GM21390 (cell line): Measurements from ENCODE around the gene DNER.
"Not testable (repeated sequence)": the region's sequence is repeated elsewhere in the genome, so short reads cannot be mapped to it uniquely, and the experiment has no call there.

Experiments used
- ATAC-seq: cut with Tn5 transposase; IDR thresholded peaks from one replicate; pipeline ENCODE4 v1.9.1; 2021; ENCODE audit not compliant: unreplicated experiment

Gene DNER

DNA sequence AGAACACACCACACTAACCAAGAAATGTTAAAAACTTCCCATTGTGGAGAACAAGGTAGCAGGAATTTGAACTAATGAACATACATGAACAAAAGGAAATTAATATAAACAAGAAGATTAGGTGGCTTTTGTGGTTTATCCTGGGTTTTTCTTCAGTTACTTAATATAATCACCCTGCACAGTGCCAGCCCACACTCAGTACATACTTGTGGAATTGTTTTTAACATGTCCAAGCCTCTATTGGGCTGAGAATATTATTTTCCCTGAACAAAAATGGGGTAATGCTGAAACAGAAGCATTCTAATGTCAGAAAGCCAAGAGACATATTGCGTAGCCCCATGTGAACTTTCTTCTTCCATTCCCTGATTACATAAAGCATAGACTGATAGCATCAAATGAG is 202.8 kb downstream of the DNER start:
- ATAC-seq = no peak

DNA sequence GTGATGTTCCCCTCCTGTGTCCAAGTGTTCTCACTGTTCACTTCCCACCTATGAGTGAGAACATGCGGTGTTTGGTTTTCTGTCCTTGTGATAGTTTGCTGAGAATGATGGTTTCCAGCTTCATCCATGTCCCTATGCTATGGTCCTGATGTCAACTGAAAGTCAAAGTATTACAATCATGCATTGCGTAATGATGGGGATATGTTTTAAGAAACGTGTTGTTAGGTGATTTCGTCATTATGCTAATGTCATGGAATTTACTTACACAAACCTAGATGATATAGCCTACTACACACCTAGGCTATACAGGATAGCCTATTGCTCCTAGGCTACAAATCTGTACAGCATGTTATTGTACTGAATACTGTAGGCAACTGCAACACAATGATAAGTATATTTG is 207.7 kb downstream of the DNER start:
- not testable (repeated sequence) for ATAC-seq

DNA sequence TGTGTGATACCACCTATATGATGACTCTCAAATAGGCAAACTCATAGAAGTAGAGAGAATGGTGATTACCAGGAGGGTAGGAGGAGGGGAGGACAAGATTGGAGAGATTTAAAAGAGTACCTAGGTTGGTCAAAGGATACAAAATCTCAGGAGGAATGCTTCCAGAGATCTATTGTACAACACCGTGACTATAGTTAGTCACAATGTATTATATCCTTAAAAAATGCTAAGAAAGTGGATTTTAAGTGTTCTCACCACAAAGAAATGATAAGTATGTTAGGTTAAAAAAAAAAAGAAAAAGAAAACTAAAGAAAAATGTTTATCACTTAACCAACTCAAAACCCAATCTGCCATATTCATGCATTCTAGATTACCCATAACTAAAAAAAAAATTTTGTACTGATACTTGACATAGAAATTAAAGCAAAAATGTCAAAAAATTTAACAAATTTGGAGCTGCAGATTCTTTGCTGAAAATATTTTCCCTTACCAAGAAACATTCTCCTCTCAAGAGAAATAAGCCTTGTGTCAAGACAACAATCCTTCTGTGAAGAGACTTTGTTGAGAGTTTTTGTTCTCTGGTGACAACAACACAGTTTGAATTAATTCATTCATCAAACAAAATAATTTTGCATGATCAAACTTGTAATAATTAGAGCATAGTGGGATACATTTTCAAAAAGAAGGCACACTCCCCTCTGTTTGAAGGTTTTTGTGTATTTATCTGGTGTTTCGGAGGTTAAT is 213.1 kb downstream of the DNER start:
- no peak for ATAC-seq

DNA sequence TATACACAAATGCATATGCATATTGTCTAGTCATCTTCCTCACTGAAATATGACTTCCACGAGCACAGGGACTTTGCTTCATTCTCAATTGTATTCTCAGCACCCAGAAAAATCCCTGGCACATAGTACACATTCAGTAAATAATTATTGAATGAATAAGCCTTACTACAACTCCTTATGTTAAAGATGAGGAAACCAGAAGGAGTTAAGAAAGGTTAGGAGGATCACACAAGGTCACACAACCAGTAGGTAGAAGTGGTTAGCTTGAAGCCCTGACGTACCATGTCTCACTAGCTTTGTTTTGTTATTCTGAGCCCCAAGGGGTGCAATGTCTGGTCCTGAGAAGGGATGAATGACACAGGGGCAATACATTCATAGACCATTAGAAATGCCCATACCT is 222.3 kb downstream of the DNER start:
- no peak for ATAC-seq

DNA sequence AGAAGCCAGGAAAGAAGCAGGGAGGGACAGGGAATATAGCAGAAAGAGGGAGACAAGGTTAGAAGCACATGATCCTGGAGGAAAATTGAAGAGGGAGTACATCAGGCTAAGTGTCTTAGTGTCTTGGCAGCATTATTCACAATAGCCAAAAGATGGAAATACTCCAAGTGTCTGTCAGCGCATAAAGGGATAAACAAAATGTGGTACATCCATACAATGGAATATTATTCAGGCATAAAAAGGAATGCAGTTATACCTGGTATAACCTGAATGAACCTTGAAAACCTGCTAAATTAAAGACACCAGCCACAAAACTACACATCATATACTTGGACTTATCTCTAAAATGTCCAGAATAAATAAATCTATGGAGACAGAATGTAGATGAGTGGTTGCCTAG is 224.2 kb downstream of the DNER start:
- no peak for ATAC-seq

DNA sequence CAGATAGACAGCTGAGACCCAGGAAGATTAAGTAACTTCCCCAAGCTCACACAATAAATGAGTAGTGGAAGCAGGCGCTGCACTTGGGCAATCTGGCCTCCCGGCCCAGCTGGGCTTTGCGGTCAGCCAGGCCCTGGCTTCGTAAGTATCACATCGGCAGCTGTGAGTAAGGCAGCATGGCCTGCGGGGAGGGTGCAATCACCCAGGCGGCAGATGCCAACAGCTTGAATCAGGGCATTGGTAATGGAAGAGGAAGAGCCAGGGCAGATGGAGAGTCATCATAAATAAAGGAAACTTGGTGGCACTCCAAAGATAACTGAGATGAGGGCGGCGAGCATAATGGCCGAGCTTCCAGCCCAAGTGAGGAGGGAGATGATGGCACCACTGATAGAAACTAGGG is 225.3 kb downstream of the DNER start:
- ATAC-seq = no peak

DNA sequence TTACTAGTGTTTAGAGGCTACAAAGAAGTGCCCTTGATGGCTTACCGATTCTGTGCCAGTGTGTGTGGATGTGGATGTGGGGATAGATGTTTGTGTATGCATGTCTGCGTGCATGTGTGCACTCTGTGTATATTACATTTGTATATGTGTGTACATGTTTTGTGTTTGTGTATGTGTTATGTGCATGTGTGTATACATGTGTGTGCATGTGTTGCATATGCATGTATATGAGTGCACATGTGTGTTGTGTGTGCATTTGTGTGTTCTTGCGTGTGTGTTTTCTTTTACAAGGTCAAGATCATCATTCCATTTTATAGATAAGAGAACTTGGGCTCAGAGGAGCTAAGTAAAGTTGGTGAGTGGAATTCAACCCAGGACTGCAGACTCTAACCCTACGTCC is 226.1 kb downstream of the DNER start:
- no peak for ATAC-seq

DNA sequence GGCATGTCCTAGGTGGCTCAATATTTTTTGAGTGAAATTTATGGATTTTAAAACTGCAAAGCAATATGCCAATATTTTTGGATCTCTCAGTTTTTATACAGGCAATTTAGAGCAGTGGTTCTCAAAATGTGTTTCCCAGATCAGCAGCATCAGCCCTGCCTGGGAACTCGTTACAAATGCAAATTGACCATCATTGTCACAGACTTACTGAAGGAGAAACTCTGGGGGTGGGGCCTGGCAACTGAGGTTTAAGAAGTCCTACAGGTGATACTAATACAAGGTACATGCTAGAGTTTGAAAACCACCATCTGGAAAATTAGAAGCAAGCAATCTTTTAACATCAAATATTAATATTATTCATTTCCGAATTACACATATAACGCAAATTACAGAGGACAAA is 227.7 kb downstream of the DNER start:
- ATAC-seq = no peak

DNA sequence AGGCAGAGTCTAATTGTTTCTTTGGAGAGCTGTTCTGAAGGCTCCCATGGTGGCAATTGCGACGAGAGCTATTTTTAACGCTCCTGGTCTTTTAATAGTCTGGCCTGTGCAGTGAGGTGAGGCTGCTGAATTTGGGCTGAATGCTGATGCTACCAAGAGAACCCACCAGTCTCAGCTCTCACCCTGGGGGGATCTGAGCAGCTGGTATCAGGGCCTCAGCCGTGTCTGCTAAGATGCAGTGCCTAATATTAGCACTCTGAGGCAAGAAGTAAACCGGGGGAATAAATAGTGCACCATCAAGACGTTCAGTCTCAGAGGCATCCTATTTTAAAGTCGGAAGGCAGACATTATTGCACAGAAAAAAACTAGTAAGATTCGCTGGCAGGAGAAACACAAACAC is 228.5 kb downstream of the DNER start:
- no peak for ATAC-seq

DNA sequence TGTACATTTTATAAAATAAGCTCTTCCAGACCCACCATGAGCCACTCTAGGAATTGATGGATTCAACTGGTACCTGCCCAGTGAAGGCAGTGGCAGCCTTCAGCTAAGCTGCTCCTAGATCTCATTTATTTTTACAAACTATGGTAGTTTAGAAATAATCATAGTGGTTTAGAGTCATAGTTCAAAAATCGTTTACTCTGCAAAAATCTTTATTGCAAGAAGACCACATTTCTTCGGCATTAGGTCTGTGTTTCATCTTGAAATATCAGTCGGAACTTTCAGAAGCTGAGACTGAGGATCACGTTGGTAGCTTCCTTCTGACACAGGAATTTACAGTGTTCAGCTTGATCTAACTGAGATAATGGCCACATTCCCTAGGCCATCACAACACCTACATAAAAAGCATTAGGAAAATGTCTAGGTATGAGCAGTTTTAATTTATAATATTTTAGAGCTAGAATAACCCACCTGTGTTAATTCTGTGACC is 237.0 kb downstream of the DNER start:
- ATAC-seq = no peak

DNA sequence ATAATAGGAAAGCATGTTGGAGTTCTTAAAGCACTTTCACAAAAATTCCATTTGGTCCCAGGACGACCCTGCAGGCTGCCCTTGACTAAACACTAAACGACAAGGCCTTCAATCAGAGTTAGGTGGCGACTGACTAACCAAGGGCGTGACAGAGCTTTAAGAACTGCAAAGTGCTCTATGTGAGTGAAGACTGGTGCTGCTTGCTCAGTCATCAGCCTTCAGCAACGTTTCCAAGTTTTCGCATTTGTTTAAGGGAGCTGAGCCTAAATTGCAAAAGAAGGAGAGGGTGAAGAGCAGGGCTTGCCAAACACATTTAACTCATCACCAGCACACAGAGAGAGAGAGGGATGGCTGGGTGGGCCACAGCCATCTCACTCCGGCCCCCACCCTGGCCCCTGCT is 238.6 kb downstream of the DNER start:
- no peak for ATAC-seq

DNA sequence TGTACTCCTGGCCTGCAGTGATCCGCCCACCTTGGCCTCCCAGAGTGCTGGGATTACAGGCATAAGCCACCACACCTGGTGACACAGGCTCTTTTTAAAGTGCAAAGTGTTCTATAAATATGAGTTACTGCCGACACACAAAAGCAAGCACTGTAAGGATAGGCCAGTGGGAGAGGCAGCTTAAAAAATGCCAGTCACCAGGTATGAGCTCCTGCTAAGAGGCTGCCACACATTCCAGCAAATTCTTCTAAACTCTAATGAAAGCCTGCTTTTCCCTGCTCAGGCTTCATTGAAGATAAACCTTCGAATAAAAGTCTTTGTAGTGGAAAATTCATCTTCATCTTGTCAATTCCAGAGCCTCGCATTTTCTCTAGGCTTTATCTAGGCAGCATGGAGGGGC is 240.2 kb downstream of the DNER start:
- ATAC-seq = no peak

DNA sequence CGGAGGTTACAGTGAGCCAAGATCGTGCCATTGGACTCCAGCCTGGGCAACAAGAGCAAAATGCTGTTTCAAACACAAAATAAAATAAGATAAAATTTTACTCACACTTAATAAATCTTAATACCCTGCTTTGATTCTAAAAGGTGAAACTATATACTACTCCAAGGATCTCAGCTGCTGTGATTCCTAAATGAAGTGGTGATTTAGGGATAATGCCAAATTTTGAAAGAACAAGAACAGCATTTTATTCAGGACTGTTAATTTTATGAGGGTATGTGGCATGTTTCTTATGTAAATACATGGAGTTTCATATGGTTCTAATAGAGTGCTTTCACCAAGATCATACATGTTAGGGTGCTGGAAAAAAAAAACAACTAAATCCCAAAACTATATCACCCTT is 243.6 kb downstream of the DNER start:
- ATAC-seq = no peak

DNA sequence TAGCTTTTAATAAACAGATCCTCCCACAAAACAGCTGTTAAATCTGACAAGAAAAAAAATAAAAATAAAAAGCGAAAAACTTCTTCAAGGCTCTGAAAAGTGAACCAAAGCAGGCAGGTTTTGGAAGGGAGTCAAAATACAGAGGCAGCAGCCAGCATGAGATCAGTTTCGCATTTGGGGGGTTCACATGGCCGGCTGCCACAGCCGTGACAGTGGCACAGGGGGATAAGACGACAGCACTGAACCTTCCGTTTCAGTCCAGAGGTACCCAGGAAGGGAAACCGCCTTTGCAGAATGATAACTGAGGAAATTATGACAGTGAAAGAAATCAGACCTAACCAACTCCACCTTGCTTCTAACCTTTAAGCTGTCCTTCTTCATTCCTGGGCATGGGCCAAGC is 246.6 kb downstream of the DNER start:
- no peak for ATAC-seq

DNA sequence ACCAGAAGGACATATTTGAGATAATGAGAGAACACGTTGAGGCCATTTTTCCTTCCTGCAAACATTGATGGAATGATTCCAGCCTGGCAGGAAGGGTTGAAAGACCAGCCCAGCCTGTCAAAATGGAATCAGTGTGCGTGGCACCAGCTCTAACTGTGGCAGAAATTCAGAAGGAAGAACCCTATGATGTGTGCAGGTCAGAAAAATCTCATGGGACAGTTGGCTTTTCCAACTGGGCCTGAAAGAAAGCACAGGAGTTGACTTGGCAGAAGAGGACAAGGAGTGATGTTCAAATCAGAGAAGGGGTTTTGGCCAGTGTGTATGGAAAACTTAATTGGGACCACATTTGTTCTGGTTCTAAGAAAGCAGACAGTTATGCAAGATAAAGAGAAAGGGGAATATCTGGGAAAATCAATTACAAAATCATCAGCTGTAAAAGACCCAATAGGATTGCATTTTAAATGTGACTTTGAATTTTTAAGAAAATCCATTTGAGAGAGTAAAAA is 250.5 kb downstream of the DNER start:
- no peak for ATAC-seq

DNA sequence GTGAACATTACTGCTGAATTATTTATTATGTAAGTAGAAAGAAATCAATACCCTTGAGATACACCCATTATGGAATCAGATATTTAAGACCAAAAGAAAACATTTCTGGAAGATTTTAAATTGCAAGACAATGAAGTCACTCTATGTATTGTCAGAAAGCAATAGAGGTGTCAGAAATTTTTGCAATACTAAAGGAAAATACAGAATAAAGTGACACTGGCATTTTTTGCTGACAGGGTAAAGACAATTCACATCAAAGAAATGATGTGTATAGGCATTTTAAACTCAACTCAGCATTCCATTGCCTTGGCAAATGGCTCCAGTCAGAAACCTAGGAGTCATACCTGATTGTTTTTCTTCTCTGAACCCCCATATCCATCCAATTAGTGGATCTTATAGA is 252.2 kb downstream of the DNER start:
- ATAC-seq = no peak

DNA sequence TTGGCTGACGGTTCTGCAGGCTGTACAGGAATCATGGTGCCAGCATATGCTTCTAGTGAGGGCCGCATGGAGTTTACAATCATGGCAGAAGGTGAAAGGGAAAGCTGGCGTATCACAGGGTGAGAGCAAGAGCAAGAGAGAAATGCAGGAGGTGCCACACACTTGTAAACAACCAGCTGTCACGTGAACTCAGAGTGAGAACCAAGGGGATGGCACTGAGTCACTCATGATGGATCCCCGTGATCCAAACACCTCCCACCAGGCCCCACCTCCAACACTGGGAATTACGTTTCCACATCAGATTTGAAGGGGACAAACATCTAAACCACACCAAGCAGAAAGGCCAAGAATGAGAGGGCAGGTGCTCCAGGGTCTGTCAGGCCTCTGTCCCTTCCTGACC is 258.3 kb downstream of the DNER start:
- no peak for ATAC-seq

DNA sequence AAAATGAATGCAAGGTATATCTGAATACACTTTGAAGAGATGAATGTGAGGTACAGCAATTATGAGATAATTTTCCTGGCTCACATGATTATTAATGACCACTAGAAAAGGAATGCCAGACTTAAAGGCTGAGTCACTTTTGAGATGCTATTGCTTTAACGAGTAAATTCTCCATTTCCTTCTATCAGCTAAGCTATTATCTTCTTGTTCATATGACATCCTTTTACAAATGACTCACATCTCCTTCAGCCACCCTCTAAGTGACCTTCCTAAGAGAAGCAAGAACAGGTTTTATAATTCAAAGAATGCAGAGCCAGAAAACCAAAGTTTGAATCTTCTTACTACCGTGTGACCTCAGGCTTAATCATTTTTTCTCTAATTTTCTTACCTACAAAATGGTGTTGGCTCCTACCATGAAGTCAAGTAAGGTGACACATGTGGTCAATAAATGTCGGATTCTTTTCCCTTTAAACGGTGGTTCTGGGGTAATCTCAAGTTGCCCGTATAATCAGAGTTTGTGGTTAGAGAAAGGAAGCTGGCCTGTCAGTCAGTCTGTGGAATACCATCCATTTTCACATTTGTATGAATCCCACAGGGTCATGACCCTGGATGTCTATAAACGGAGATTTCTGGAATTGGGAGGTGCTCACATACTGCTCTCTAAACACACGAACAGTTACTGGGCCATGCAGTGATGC is 259.3 kb downstream of the DNER start:
- no peak for ATAC-seq

DNA sequence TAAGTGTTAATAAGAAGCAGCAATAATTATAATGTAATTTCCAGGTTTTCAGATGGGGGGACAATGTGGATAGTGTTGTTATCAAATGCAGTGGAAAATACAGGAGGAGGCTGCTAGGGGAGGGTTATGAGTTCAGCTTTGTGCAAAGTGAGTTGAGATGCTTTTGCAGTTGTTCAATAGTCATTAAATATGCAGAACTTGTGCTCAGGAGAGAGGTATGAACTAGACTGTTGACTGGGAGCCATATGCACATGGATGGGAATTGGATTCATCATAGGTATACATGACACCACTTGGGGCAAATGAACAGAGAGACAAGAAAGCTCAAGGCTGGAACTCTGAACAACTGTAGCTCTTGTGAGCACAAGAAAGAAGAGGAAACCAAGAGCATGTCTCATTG is 261.1 kb downstream of the DNER start:
- ATAC-seq = no peak

DNA sequence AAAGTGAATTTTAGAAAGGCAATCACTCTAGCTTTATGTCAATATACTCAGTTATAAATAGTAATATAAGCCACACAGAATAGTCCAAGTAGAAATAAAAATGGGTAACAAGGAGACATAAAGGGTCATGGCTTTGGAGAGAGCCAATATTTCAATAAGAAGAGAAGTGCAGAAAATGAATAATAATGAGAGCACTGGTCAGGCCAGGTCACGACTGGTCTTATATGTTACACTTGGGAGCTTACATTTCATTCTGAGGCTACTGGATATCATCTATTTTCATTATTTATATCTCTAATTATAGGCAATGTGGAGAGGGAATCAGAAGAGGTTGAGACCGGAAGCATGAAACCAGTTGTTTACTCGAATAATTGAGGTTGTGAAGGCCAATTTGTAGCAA is 262.5 kb downstream of the DNER start:
- ATAC-seq = no peak

DNA sequence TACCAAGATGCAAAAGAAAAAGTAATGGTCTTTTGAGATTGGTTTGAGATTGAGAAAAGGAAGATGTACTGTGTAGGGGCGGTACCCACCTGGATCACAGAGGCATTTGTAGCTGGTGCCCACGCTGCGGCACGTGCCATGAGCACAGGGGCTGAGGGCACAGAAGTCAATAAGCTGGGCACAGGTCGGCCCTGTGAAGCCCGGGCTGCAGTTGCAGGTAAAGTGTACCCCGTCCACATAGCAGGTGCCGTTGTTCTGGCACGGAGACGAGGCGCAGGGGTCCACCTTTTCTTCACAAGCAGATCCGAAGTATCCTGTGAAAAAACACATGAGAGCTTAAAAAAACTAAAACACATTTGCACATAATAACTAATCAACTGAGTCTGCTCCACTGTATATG is 267.1 kb downstream of the DNER start:
- ATAC-seq = no peak

DNA sequence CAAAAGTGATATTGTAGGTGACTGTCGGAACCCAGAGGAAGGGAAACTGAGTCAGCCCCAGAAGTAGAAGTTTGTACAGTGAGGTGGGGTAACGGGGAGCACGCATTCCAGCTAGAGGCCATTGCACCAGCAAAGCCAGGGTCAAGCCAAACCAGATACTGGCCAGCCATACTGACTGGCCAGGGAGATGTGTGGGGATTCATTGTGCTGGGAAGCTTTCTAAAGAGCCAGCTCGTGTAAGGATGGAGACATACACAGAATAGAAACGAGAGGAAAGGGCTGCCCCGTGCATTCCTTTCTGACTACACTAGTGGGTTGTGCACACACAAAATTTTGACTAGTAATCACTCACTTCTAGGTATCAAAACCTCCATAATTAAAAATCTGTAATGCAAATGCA is 268.0 kb downstream of the DNER start:
- no peak for ATAC-seq
